ENCODE measurements around the gene WDR62. TPM values are rescaled to one million over a fixed set of nuclear protein-coding genes. Genes with fewer than 3 reads are reported as not detected.

WDR62 gene
- total RNA-seq, 1 experiment from 2014 or later: 51.4 TPM

DNA sequence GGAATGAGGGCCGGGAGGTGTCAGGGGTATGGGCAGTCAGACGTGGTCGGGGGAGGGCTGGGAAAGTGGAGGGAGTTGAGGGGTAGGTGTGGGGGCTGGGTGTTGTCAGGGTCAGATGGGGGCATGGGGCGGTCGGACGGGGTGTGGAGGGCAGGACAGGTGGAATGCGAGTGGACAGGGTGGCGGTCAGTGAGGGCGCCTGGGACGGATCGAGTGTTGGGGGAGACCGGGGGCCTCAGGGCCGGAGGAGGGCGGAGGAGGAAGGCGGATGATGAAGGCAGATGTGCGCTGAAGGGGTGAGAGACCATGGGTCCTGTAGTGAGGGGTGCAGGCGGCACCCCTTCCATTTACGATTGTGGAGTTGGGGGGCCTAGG is 66.3 kb downstream of the WDR62 start:
- ChIA-PET POLR2A (no interaction called here), CTCF (no interaction called here)
- H3K9me3 ChIP-seq (ENCODE audit: control insufficient read depth, insufficient read depth, low read depth, low read length): no peaks in the 10 kb centered on the region
- DNase-seq (ENCODE audit: low read depth, low spot score) (no peak), ATAC-seq (no peak)
- intact Hi-C loops (cut with micrococcal nuclease; ENCODE audit: unreplicated experiment) (no loop called here), in situ Hi-C loops (cut with HindIII; ENCODE audit: low pct_unique_long_range_greater_than_20kb, low sequenced_read_pairs) (no loop called here)
- TF ChIP-seq SIN3A (IDR thresholded peaks at IDR 0.05; ENCODE audit: borderline replicate concordance, insufficient read depth, low read depth, low read length) (no peak), TCF7L2 (IDR thresholded peaks at IDR 0.05; ENCODE audit: low read depth, low read length) (no peak), POLR2AphosphoS5 (IDR thresholded peaks at IDR 0.05; ENCODE audit: low read depth, low read length) (no peak)
- TF ChIP-seq, protein P1, sequence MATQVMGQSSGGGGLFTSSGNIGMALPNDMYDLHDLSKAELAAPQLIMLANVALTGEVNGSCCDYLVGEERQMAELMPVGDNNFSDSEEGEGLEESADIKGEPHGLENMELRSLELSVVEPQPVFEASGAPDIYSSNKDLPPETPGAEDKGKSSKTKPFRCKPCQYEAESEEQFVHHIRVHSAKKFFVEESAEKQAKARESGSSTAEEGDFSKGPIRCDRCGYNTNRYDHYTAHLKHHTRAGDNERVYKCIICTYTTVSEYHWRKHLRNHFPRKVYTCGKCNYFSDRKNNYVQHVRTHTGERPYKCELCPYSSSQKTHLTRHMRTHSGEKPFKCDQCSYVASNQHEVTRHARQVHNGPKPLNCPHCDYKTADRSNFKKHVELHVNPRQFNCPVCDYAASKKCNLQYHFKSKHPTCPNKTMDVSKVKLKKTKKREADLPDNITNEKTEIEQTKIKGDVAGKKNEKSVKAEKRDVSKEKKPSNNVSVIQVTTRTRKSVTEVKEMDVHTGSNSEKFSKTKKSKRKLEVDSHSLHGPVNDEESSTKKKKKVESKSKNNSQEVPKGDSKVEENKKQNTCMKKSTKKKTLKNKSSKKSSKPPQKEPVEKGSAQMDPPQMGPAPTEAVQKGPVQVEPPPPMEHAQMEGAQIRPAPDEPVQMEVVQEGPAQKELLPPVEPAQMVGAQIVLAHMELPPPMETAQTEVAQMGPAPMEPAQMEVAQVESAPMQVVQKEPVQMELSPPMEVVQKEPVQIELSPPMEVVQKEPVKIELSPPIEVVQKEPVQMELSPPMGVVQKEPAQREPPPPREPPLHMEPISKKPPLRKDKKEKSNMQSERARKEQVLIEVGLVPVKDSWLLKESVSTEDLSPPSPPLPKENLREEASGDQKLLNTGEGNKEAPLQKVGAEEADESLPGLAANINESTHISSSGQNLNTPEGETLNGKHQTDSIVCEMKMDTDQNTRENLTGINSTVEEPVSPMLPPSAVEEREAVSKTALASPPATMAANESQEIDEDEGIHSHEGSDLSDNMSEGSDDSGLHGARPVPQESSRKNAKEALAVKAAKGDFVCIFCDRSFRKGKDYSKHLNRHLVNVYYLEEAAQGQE (IDR thresholded peaks at IDR 0.05; ENCODE audit: insufficient read depth in 1 of 2, low read depth in 2 of 2, low read length in 1 of 2): no peak
- TF ChIP-seq, protein P2, sequence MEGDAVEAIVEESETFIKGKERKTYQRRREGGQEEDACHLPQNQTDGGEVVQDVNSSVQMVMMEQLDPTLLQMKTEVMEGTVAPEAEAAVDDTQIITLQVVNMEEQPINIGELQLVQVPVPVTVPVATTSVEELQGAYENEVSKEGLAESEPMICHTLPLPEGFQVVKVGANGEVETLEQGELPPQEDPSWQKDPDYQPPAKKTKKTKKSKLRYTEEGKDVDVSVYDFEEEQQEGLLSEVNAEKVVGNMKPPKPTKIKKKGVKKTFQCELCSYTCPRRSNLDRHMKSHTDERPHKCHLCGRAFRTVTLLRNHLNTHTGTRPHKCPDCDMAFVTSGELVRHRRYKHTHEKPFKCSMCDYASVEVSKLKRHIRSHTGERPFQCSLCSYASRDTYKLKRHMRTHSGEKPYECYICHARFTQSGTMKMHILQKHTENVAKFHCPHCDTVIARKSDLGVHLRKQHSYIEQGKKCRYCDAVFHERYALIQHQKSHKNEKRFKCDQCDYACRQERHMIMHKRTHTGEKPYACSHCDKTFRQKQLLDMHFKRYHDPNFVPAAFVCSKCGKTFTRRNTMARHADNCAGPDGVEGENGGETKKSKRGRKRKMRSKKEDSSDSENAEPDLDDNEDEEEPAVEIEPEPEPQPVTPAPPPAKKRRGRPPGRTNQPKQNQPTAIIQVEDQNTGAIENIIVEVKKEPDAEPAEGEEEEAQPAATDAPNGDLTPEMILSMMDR (IDR thresholded peaks at IDR 0.05): no peak
- H3K4me1 ChIP-seq (ENCODE audit: control insufficient read depth, insufficient read depth, low read length): peaks cover 9% of the 10 kb centered on the region
- BruUV-seq (replicated peaks): no TSS peak
- H3K36me3 ChIP-seq (ENCODE audit: control insufficient read depth, insufficient read depth, low read length): peaks cover 16% of the 10 kb centered on the region; the same call in 1 of the 2 replicates
- no peaks in the 10 kb centered on the region for H3K27me3 ChIP-seq (ENCODE audit: control insufficient read depth, insufficient read depth, low read length)
- H3K4me3 ChIP-seq (ENCODE audit: low read depth in 2 of 2, low read length in 2 of 2): no peak overlapping the region
- H3K27ac ChIP-seq (ENCODE audit: low read length): no peak overlapping the region

DNA sequence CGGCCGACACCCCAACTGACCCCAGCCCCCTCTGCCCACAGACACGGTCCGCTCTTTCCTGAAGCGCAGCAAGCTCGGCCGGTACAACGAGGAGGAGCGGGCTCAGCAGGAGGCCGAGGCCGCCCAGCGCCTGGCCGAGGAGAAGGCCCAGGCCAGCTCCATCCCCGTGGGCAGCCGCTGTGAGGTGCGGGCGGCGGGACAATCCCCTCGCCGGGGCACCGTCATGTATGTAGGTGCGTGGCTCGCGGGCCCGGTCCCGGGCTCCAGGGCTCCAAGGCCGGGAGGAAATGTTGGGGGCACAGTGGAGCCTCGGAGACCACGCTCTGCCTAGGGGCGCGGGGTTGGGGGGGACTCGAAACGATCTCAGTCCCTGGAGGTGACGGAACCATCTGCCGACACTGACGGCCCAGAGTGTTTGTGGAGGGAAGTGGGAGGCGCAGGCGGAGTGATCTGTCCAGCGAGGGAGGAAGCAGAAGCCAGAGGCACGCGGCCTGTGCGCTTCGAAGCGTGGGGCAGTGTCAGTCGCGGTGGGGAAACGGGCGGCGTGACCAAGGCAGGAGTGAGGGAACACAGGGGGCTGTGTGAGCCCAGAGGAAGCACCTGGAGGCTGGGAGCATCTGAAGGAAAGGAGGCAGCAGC is 66.9 kb downstream of the WDR62 start:
- intact Hi-C loops (cut with micrococcal nuclease; ENCODE audit: unreplicated experiment) (no loop called here), in situ Hi-C loops (cut with HindIII; ENCODE audit: low pct_unique_long_range_greater_than_20kb, low sequenced_read_pairs) (no loop called here)
- ChIA-PET CTCF (no interaction called here), POLR2A (no interaction called here)
- H3K4me3 ChIP-seq (ENCODE audit: low read depth in 2 of 2, low read length in 2 of 2): no peak overlapping the region
- peaks cover 3% of the 10 kb centered on the region for H3K4me1 ChIP-seq (ENCODE audit: control insufficient read depth, insufficient read depth, low read length)
- no peaks in the 10 kb centered on the region for H3K27me3 ChIP-seq (ENCODE audit: control insufficient read depth, insufficient read depth, low read length)
- H3K27ac ChIP-seq (ENCODE audit: low read length): no peak overlapping the region
- H3K9me3 ChIP-seq (ENCODE audit: control insufficient read depth, insufficient read depth, low read depth, low read length): no peaks in the 10 kb centered on the region
- DNase-seq (ENCODE audit: low read depth, low spot score) (no peak), ATAC-seq (no peak)
- TF ChIP-seq TCF7L2 (IDR thresholded peaks at IDR 0.05; ENCODE audit: low read depth, low read length): no peak
- TF ChIP-seq, protein P2 (IDR thresholded peaks at IDR 0.05): no peak
- TF ChIP-seq POLR2AphosphoS5 (IDR thresholded peaks at IDR 0.05; ENCODE audit: low read depth, low read length): no peak
- TF ChIP-seq, protein P1 (IDR thresholded peaks at IDR 0.05; ENCODE audit: insufficient read depth in 1 of 2, low read depth in 2 of 2, low read length in 1 of 2): no peak
- TF ChIP-seq SIN3A (IDR thresholded peaks at IDR 0.05; ENCODE audit: borderline replicate concordance, insufficient read depth, low read depth, low read length): no peak
- H3K36me3 ChIP-seq (ENCODE audit: control insufficient read depth, insufficient read depth, low read length): peaks cover 16% of the 10 kb centered on the region; the same call in 1 of the 2 replicates
- BruUV-seq (replicated peaks): no TSS peak
